ENCODE data around the gene LECT2.

LECT2 gene

DNA sequence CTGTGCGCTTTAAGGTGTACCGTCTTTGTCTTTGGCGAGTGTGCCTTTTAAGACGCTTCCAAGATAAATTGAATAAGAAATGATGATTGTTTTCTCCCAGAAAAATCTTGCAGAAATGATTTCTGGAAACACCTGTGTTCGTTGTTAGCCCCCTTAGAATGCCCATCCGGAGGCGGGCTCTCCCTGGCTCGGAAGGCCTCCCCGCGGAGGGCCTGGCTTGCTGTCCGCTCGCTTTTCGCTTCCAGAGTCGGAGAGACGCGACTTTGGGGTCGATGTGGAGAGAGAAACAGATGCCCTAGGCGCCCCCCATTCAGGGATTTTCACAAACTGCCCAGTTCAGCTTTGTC lies 23.9 kb downstream of the LECT2 start:
- no peak for DNase-seq

DNA sequence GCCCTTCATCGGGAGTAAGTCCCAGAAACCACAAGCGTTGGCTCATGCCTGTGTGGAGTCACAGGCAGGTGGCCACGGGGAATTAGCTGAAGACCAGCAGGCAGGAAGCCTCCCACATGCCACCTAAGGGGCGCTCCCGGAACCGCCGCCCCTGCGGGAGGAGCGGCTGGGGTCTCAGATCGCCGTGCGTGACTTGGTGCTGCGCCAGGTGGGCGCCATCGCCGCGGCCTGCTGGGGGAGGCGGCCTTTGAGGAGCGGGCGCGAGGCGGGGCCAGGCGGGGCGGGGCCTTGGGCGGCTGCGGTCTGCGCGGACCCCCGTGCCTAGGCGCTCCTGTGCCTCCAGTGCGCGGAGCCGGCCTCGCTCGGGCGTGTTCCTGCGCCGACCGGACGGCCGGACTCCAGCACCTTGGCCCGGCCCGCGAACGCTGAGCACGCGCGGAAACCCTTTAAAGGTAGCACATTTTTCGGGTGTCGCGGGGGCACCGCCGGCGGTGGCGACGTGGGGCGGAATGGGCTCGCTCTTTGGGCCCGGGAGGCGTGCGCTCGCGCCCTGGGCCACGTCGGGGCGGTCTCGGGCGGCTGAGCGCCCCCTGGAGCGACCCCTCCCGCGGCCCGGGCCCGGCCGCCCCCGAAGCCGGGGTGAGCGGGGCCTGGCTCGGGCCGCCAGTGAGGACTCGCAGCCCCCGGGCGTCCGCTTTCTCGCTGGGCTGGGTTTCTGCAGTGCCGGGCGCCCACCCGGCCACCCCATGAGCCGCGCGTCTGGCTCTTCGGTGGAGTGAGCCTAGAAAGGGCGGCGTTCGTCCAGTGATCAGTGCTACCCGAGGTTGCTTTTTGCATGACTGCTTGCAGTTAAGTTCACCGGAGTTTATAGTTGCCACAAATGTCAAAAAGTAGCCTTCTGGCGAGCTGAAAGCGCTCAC lies 24.5 kb downstream of the LECT2 start:
- no peak for DNase-seq

DNA sequence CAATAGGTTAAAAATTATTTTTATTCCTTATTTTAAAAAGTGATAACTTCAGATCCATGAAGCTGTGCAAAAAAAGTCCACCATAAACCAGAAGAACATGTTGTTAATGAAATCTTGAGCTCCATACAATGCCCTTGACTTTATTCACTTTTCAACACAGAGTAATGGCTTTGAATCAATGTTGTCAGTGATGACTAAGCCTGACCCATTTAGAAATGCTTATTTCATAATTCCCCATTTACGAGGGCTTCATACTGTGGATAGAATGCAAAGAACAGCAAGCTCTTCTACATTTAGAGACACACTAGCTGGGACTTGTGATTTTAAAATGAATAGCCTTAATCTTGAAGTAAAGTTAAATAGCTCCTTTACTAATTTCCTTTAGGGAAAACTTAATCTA lies 33.4 kb downstream of the LECT2 start:
- DNase-seq: no peak

DNA sequence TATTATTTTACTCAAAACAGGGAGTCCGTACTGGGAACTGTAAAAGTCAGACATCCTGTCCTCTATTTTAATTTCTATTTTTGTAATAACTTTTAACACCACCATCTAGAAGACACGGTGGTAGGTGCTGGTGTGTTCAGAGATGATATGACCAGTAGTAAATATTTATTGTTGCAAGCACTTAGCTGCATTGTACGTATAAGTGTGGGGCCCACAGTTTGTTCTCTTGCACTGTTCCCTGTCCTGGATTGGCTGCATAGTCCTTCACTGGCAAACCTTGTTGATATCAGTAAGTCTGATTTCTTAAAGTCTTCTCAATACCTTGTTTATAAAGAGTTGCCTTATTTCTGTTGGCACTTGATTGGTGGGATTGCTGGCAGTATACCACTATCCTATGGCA lies 34.6 kb downstream of the LECT2 start:
- no peak for DNase-seq

DNA sequence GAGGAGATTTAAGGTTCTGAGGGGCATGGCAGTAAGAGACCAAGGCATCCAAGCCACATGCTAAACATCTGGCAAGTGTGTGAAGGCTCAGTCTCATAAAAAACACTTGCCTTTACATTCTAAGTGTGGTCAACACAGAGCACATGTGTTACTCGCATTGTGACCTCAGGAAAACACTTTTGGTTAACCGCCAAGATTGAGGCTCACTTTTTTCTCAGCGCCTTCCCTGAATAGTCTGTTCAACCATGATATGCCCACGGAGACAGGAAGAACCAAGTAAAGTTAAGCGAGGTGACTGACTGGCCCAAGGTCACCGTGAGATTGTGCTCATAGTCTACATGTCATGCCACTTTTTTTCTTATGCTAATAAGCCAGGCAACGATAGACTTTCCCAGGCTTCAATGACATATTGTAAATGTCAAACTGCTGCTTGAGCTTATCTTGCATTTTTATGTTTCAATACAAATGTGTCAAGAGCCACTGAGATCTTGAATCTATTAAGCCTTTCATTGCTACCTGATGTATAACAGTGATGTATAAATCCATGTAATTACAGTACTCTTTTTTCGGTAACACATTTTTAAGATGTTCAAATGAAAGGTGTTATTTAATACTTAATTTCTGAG lies 38.0 kb downstream of the LECT2 start:
- DNase-seq: no peak

DNA sequence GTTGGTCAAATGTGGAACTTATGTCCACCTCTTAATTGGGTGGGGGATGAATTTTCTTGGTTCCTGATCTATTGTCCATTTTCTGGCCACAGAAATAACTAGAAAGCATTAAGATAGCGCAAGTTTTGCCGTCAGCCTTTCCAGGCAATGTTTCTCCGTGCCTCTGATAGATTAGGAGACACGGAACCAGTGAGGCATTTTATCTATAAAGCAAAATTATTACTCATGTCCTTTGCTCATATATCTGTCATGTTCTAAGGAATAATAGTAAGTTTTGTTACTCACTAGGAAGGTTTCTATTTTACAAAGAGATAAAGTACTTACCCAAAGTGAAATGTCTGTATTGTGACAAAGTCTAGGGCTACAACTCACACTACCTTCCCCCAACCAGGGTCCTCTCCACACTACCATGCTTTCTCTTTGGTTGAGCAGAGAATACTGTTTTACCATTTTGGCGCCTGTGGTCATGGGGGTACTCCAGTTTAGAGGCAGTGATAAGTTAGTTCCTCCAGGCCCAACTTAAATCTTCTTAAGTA lies 39.2 kb downstream of the LECT2 start:
- no peak for DNase-seq

DNA sequence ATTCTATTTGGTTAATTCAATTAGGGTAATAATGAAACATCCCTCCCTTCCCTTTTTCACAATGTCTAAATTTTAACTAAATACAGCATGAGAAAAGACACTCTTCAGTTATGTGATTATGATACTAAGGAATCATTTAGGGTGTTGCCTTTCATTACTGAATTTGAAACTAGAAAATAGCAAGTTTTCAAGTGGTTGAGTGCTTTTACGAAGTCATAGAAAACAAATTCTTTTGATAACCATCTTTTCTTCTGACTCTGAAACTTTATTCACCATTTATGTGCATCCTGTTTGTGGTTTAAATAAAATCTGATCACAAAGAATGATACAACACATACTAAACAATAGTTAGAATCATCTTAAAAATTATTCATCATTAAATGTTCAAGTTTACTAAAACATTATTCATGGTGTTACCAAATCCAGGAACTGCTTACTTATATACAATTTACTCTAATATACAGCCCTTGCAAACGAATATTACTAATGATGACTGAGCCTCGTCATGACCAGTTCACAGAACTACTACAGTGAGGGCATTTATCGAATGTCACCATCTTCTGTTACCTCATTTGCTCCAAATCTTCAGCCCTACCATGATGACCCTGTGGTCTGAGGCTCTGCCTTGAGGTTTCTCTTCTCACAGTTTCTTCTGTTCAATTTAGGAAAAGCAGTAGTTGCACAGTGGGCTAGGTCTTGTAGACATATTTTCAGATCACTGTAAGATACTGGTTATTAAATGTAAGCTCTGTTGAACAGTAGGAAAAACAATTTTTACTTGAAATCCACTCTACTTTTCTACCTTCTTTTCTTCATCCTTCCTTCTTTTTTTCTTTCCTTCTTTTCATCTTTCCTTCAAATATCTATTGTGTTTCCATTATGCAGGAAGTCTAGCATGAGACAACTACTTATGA lies 40.8 kb downstream of the LECT2 start:
- DNase-seq: no peak

DNA sequence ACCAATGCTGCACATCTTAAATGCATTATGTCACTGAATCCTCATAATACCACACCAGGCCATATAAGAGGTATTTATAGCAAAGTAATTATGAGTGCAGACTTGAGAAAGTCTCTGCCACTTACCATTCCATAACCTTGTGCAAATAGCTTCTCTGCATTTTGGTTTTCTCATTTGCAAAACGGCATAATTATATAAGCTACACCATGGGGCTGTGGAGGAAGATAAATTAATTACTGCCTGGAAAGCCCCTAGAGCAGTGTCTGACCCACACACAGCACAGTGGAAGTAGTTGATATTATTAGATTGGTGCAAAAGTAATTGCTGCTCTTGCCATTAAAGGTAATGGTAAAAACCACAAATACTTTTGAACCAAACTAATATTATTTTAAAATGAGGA lies 49.6 kb downstream of the LECT2 start:
- no peak for DNase-seq

DNA sequence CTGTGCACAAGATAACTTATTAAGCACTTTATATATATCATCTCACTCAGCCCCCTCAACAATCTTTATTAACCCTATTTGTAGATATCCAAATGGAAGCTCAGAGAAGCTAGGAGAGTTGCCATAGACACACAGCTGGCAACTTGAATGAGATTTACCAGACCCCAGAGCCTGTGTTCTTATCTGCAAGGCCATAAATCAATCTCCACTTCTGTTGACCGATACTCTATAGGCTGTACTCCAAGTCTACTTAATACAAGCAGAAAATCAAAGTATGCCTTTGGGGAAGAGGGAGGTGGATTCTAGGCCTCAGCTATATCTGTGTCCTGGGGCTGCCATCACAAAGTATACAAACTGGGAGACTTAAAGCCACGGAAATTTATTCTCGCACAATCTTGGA lies 53.1 kb downstream of the LECT2 start:
- no peak for DNase-seq

DNA sequence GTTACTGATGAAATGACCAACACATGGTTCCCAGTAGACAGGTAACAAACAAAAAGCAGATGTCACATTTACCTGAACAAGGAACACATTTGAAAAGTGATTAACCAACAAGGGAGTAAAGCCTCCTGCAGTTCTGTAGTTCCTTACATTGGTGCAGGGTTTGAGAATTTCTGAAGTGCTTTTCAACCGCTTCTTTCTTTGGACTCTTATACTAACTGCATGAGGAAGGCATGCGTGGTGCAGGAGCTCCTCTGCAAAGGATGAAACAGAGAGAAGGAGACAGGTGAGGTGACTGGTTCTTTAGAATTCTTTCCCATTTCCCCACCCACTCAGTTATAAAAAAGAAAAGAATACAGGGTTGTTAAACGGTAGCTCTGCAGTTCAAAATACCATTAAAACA lies 54.5 kb downstream of the LECT2 start:
- no peak for DNase-seq

DNA sequence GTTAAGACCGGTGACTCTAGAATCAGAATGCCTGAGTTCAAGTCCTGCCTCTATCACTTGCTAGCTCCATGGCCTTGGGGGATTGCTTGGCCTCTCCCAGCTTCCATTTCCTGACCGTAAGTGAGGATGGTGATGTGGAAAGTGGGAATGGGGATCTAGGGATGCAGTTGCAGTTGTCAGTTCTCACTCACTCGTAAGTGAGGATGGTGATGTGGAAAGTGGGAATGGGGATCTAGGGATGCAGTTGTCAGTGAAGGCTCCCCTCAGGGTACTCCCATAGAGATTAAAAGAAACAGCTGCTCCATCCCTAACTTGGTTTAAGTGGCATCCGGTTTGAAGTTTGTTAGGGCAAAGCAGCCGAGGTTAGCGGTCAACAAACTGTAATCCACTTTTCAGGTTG lies 56.1 kb downstream of the LECT2 start:
- DNase-seq: no peak

Data from stimulated activated CD4-positive, alpha-beta T cell treated with anti-CD3 and anti-CD28 coated beads, Interleukin-2, amount 100 ng/mL, for 48 hours (primary cell).